ENCODE measurements around the gene MGST1.

The MGST1 gene

GRCh38 chr12:16347391-16348298 is at the start of gene MGST1:
TSS of gene MGST1 (plus strand) at chr12:16347645. CDS start at chr12:16354253, 6,608 bp downstream.
- peak; percentile 85 for DNase-seq

- DNase-seq, result no peak
Observed at GRCh38 chr12:16299403-16299802, 48.0 kb upstream of the MGST1 start.

GRCh38 chr12:16300122-16300521 is 47.3 kb upstream of the MGST1 start:
- DNase-seq, result no peak

- no peak for DNase-seq
Observed at GRCh38 chr12:16300736-16301135, 46.7 kb upstream of the MGST1 start.

- no peak for DNase-seq
Observed at GRCh38 chr12:16303939-16304338, 43.5 kb upstream of the MGST1 start.

- no peak for DNase-seq
Observed at GRCh38 chr12:16307856-16308475, 39.5 kb upstream of the MGST1 start.

GRCh38 chr12:16310934-16311333 is 36.5 kb upstream of the MGST1 start:
- no peak for DNase-seq

GRCh38 chr12:16323010-16323409 is 24.4 kb upstream of the MGST1 start:
- no peak for DNase-seq

GRCh38 chr12:16323638-16324037 is 23.8 kb upstream of the MGST1 start:
- DNase-seq, result no peak

GRCh38 chr12:16324272-16324671 is 23.2 kb upstream of the MGST1 start:
- no peak for DNase-seq

GRCh38 chr12:16324772-16325171 is 22.7 kb upstream of the MGST1 start:
- DNase-seq, result peak; percentile 42

- peak; percentile 55 for DNase-seq
Observed at GRCh38 chr12:16325426-16325825, 22.0 kb upstream of the MGST1 start.

- DNase-seq, result no peak
Observed at GRCh38 chr12:16327963-16328362, 19.5 kb upstream of the MGST1 start.

- no peak for DNase-seq
Observed at GRCh38 chr12:16329594-16329993, 17.9 kb upstream of the MGST1 start.

- DNase-seq, result peak; percentile 94
Observed at GRCh38 chr12:16330560-16330959, 16.9 kb upstream of the MGST1 start.

- DNase-seq, result no peak
Observed at GRCh38 chr12:16331998-16332397, 15.4 kb upstream of the MGST1 start.

- DNase-seq, result no peak
Observed at GRCh38 chr12:16335838-16336237, 11.6 kb upstream of the MGST1 start.

- no peak for DNase-seq
Observed at GRCh38 chr12:16344269-16344668, 3.2 kb upstream of the MGST1 start.

- no peak for DNase-seq
Observed at GRCh38 chr12:16345105-16345504, 2.3 kb upstream of the MGST1 start.

GRCh38 chr12:16346958-16347357 is 487 bp upstream of the MGST1 start:
- DNase-seq, result no peak

GRCh38 chr12:16348435-16349130 is 1.1 kb downstream of the MGST1 start:
- DNase-seq, result no peak

GRCh38 chr12:16349131-16349460 is 1.7 kb downstream of the MGST1 start:
- no peak for DNase-seq

GRCh38 chr12:16350682-16351081 is 3.2 kb downstream of the MGST1 start:
- DNase-seq, result no peak

- DNase-seq, result no peak
Observed at GRCh38 chr12:16352481-16352880, 5.0 kb downstream of the MGST1 start.
